ENCODE data around the gene TMPRSS7.

The TMPRSS7 gene

GRCh38 chr3:112111785-112112402 lies 77.4 kb downstream of the TMPRSS7 start:
- DNase-seq: peak; percentile 40

- DNase-seq: no peak
Measured at GRCh38 chr3:112114576-112115160, 80.1 kb downstream of the TMPRSS7 start.

- DNase-seq: no peak
Measured at GRCh38 chr3:112115161-112115739, 80.7 kb downstream of the TMPRSS7 start.

GRCh38 chr3:112115806-112116383 lies 81.4 kb downstream of the TMPRSS7 start:
- DNase-seq: no peak

- DNase-seq: no peak
Measured at GRCh38 chr3:112116748-112117186, 82.2 kb downstream of the TMPRSS7 start.

- no peak for DNase-seq
Measured at GRCh38 chr3:112117415-112117814, 82.9 kb downstream of the TMPRSS7 start.

- no peak for DNase-seq
Measured at GRCh38 chr3:112117841-112118571, 83.5 kb downstream of the TMPRSS7 start.

- DNase-seq: no peak
Measured at GRCh38 chr3:112119962-112120836, 85.7 kb downstream of the TMPRSS7 start.

GRCh38 chr3:112121577-112122547 lies 87.3 kb downstream of the TMPRSS7 start:
- DNase-seq: no peak

- DNase-seq: no peak
Measured at GRCh38 chr3:112122870-112123269, 88.3 kb downstream of the TMPRSS7 start.

- DNase-seq: no peak
Measured at GRCh38 chr3:112123548-112123947, 89.0 kb downstream of the TMPRSS7 start.

GRCh38 chr3:112124907-112125607 lies 90.5 kb downstream of the TMPRSS7 start:
- DNase-seq: no peak

- no peak for DNase-seq
Measured at GRCh38 chr3:112126511-112126911, 92.0 kb downstream of the TMPRSS7 start.

- no peak for DNase-seq
Measured at GRCh38 chr3:112127522-112128494, 93.3 kb downstream of the TMPRSS7 start.

- DNase-seq: peak; percentile 39
Measured at GRCh38 chr3:112128843-112129727, 94.5 kb downstream of the TMPRSS7 start.

GRCh38 chr3:112129925-112130637 lies 95.5 kb downstream of the TMPRSS7 start:
- no peak for DNase-seq

GRCh38 chr3:112130638-112130993 lies 96.1 kb downstream of the TMPRSS7 start:
- DNase-seq: no peak
